ENCODE results near the gene MLKL.
A peak's percentile ranks its signal among the peaks of the same experiment; 100 is the strongest.

MLKL gene

DNA sequence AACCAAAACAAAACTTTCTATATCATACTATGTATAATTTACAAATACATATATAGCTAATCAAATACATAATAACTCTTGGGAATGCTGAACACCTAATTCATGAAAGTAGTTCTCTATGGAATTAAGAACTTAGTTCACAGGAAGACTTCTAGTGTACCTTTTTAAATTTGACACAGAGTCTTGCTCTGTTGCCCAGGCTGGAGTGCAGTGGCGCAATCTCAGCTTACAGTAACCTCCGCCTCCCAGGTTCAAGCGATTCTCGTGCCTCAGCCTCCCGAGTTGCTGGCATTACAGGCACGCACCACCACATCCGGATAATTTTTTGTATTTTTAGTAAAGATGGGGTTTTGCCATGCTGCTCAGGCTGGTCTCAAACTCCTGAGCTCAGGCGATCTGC is 58.7 kb downstream of the MLKL start:
- no peak for DNase-seq

- no peak for DNase-seq
Measured at GRCh38 chr16:74637742-74638453, 62.8 kb downstream of the MLKL start.

DNA sequence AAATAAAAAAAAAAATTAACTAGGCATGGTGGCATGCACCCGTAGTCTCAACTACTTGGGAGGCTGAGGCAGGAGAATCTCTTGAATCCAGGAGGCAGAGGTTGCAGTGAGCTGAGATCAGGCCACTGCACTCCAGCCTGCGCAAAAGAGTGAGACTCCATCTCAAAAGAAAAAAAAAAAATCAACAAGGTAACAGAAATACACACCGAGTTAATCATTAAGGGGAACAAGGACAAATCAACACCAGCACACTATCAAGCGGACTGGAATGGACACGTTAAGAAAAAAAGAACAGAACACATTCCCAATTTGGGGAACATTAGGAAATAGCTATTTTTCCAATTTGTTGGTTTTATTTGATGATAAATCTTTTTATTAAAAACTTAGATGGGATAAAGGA is 65.4 kb downstream of the MLKL start:
- DNase-seq, result no peak

DNA sequence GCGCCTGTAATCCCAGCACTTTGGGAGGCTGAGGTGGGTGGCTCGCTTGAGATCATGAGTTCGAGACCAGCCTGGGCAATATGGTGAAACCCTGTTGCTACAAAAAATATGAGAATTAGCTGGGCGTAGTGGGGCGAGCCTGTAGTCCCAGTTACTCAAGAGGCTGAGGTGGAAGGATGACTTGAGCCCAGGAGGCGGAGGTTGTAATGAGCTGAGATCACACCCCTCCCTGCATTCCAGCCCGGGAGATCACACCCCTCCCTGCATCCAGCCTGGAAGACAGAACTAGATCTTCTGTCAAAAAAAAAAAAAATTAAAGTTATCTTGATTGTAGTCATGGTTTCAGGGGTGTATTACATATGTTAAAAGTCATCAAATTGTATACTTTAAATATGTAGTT is 67.0 kb downstream of the MLKL start:
- DNase-seq, result no peak

DNA sequence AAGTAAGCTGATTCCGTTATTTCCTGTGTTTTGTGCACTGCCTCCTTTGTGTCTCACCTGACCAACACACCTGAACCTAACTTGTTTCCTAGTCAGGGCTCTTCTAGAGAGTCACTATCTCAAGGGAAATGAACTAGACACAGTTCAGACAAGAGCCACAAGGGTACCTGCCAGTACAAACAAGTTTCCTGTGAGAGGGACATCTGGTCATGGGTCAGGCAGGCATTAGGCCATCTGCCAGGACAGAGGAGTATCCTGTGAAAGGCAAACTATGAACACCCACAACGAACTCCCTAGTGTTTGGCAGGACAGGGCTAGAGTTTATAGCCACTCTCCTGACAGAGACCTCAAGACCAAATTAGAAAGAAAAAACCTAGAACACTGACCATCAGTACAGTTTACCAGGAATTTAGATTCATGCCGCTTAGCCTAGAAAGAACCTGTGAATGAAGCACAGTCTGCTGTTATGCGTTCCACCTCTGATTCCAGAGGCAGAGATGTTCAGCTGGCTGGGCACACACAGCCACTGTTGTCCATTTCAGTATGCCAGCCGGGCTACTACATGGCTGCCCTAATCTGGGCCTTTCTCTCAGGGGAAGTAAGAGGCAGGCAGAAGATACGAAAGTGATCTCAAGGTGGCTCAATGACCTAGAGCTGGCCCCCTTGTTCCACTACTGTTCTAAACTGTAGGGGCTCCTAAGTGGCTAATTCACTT is 73.0 kb downstream of the MLKL start:
- DNase-seq, result no peak

GRCh38 chr16:74626741-74627416 is 73.8 kb downstream of the MLKL start:
- no peak for DNase-seq

DNA sequence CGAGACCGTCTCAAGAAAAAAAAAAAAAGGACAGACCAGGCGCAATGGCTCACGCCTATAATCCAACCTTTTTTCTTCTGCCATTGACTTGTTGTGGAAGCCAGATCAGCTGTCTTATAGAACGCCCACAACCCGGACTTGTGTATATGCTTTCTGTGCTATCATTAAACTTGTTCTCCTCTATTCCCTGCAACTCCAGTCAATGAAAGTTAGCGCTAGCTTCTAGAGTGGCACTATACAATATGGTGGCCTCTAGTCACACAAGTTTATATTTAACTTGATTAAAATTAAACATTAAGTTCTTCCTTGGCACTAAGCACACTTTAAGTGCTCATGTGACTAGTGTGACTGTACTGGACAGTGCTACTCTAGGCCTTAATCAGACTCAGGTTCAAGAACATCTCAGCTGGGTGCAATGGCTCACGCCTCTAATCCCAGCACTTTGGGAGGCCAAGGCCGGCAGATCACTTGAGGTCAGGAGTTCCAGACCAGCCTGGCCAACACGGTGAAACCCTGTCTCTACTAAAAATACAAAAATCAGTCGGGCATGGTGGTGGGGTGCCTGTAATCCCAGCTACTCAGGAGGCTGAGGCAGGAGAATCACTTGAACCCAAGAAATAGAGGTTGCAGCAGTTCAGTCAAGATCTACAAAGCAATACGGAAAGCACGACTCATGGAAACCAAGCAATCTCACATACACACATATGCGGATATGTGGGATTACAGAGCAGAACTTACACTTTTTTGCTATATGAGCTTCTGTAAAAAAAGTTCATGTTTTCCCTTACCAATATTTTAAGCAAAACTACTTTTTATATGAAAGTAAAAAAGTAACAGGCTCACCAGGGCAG is 74.9 kb downstream of the MLKL start:
- DNase-seq, result no peak

DNA sequence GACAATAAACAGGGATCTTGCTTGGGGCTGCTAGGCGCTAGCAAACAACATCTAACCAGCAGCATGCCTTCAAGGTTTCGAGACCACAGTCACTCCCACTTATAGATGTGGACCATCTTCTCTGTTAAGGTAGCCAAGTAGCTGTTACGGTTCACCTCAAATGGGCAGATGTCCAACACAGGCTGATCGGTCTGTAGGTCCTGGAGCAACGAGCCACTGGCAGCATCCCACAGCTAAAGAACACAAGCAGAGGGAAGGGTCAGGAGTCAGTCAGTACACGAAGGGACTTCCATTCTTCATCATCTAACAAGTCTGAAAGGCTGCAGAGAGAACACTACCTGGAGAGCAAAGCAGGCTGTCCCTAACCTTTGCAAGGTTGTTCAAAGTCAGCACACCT is 76.8 kb downstream of the MLKL start:
- DNase-seq, result no peak

DNA sequence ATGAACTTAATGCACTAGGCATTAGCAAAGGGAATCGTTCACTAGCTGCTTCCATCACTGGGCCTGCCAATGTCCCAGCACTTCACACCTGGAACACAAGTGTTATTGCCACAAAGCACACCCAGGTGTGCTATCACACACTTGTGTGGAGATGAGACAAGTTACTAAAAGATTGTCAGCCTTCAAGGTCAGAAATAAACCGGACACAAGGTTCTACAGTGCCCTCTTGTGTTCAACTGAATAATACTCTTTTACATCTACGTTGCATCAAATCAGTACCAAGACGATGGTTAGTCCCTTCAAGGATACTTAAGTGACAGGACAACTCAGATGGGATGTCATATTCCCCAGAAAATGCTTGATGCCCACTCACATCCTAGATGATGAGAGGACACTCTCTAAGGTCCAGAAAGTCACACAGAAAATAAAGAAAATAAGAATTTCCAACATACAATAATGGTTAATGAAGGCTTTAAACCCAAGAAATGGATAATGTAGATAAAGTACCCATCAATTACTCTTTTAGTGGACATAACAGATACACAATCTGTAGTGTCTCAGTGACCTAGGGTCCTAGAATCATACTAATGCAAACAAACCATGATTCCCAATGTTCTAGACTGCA is 77.3 kb downstream of the MLKL start:
- peak; percentile 43 for DNase-seq

DNA sequence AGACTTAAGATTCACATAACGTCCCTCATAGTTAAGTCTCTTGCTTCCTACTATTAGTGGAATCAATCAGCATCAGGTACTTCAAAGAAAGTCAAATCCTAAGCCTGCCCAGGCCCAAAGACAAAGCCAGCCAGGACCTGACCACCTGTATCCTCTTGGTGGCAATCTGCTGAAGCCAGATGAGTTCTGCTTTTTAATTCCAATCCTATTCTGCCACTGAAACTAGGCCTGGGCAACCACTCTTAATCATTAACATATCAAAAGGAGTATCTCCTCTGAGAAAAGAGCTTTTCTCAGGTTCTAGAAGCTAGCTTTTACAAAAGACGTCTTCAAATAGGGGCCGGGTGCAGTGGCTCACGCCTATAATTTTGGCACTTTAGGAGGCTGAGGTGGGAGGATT is 78.7 kb downstream of the MLKL start:
- DNase-seq, result no peak
